ENCODE measurements around the gene AHSP. TPM values are rescaled to one million over a fixed set of nuclear protein-coding genes. Genes with fewer than 3 reads are reported as not detected.
"Not testable (repeated sequence)": the region's sequence is repeated elsewhere in the genome, so short reads cannot be mapped to it uniquely, and the experiment has no call there.

AHSP gene
- total RNA-seq, 6 experiments from 2014 or later = not detected

- H3K4me3 Mint-ChIP-seq = no peak overlapping the region
- DNase-seq = no peak
Observed at GRCh38 chr16:31536804-31537361, 9.2 kb downstream of the AHSP start.

GRCh38 chr16:31537362-31538242, 9.9 kb downstream of the AHSP start:
- TF ChIP-seq CTCF (IDR thresholded peaks at IDR 0.05) = no peak
- Mint-ChIP-seq H3K4me1 (ENCODE audit: low read depth) (no peaks in the 10 kb centered on the region), H3K27me3 (ENCODE audit: insufficient read depth) (peaks cover 15% of the 10 kb centered on the region), H3K27ac (no peak overlapping the region), H3K4me3 (no peak overlapping the region), H3K9me3 (peaks cover 12% of the 10 kb centered on the region), H3K36me3 (ENCODE audit: low read depth) (no peaks in the 10 kb centered on the region)
- no peak for DNase-seq

More at GRCh38 chr16:31536804-31537361, 9.2 kb downstream of the AHSP start:
- Mint-ChIP-seq H3K27ac (no peak overlapping the region), H3K27me3 (ENCODE audit: insufficient read depth) (peaks cover 15% of the 10 kb centered on the region), H3K36me3 (ENCODE audit: low read depth) (no peaks in the 10 kb centered on the region), H3K4me1 (ENCODE audit: low read depth) (no peaks in the 10 kb centered on the region), H3K9me3 (peaks cover 12% of the 10 kb centered on the region)
- TF ChIP-seq CTCF (IDR thresholded peaks at IDR 0.05) = no peak

DNA sequence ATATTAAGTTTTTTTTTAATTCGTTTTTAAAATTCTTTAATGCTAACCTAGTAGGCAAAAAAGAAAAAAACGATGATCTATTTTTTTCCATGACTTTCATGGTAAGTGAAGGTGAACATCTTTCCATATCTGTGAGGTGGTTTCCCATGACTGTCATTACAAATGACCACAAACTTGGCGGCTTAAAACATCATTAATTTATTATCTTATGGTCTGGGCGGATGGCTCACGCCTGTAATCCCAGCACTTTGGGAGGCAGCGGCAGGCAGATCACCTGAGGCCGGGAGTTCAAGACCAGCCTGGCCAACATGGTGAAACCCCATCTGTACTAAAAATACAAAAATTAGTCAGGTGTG, 10.5 kb downstream of the AHSP start:
- H3K4me1 Mint-ChIP-seq (ENCODE audit: low read depth); H3K27ac Mint-ChIP-seq; DNase-seq; H3K4me3 Mint-ChIP-seq; H3K36me3 Mint-ChIP-seq (ENCODE audit: low read depth): not testable (repeated sequence)
- Mint-ChIP-seq H3K27me3 (ENCODE audit: insufficient read depth) (peaks cover 12% of the 10 kb centered on the region), H3K9me3 (peaks cover 12% of the 10 kb centered on the region)

DNA sequence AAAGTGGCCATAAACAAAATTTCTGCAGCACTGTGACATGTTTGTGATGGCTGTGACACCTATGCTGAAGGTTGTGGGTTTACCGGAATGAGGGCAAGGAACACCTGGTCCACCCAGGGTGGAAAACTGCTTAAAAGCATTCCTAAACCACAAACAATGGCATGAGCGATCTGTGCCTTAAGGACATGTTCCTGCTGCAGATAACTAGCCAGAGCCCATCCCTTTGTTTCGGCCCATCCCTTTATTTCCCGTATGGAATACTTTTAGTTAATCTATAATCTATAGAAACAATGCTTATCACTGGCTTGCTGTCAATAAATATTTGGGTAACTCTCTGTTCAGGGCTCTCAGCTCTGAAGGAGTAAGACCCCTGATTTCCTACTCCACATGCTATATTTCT, 12.1 kb downstream of the AHSP start:
- not testable (repeated sequence) for H3K4me3 Mint-ChIP-seq; H3K4me1 Mint-ChIP-seq (ENCODE audit: low read depth)

GRCh38 chr16:31542763-31543162, 15.1 kb downstream of the AHSP start:
- DNase-seq = no peak
- Mint-ChIP-seq H3K9me3 (peaks cover 12% of the 10 kb centered on the region), H3K4me1 (ENCODE audit: low read depth) (no peaks in the 10 kb centered on the region), H3K4me3 (no peak overlapping the region), H3K27me3 (ENCODE audit: insufficient read depth) (peaks cover 9% of the 10 kb centered on the region), H3K27ac (no peak overlapping the region), H3K36me3 (ENCODE audit: low read depth) (no peaks in the 10 kb centered on the region)
- TF ChIP-seq CTCF (IDR thresholded peaks at IDR 0.05) = no peak

More for the DNA sequence above, 12.1 kb downstream of the AHSP start:
- DNase-seq; H3K27ac Mint-ChIP-seq; H3K36me3 Mint-ChIP-seq (ENCODE audit: low read depth): not testable (repeated sequence)
- Mint-ChIP-seq H3K9me3 (peaks cover 12% of the 10 kb centered on the region), H3K27me3 (ENCODE audit: insufficient read depth) (peaks cover 12% of the 10 kb centered on the region)

- H3K27me3 Mint-ChIP-seq (ENCODE audit: insufficient read depth) = peaks cover 2% of the 10 kb centered on the region
- no peak for TF ChIP-seq CTCF (IDR thresholded peaks at IDR 0.05)
- H3K4me1 Mint-ChIP-seq (ENCODE audit: low read depth) = no peaks in the 10 kb centered on the region
Observed at GRCh38 chr16:31561426-31562233, 33.9 kb downstream of the AHSP start.

More at GRCh38 chr16:31561426-31562233, 33.9 kb downstream of the AHSP start:
- DNase-seq = no peak
- Mint-ChIP-seq H3K9me3 (no peaks in the 10 kb centered on the region; the same call in 1 of the 2 replicates), H3K36me3 (ENCODE audit: low read depth) (no peaks in the 10 kb centered on the region), H3K4me3 (no peak overlapping the region), H3K27ac (no peak overlapping the region)
